ENCODE results near the gene MYO1D. TPM values are rescaled to one million over a fixed set of nuclear protein-coding genes. Genes with fewer than 3 reads are reported as not detected.

Gene MYO1D
- total RNA-seq, 1 donor from 2014 or later = 36.9 TPM

DNA sequence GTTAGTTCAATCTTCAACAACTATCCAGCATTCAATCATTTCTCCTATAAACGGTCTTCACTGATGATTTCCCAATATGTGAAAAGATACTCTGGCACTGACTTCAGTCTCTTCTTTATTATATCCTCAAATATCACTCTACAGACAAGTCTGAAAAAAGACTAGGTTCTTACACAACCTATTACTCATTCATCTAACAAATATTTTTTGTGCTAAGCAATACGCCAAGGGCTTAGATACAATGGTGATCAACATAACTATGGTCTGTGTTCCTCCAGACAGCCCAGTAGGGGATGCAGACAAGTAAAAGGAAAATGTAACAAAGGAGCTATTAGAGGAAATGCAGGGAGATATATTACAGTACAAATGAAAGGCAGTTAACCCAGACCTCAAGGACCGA, 63.9 kb downstream of the MYO1D start:
- Mint-ChIP-seq H3K4me3 (ENCODE audit: low read depth) (no peak overlapping the region), H3K4me1 (ENCODE audit: low read depth) (peaks cover 9% of the 10 kb centered on the region)

DNA sequence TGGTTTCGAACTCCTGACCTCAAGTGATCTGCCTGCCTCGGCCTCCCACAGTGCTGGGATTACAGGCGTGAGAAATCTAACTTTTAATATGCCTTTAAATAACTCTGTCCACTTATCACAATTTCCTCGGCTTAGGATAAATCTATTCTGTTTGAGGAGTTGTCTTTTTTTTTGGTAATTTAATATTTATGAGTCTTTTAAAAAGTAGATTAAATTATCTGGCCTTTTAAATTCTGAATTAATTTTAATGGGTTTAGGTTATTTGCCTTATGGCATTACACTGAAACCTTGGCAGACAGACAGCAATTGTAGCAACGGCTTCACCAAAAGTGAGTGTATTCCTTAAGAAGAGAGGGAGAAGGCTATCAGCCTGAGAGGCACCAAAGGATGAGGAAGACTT, 66.2 kb downstream of the MYO1D start:
- Mint-ChIP-seq H3K9me3 (ENCODE audit: low read depth) (no peaks in the 10 kb centered on the region), H3K27ac (no peak overlapping the region), H3K4me3 (ENCODE audit: low read depth) (no peak overlapping the region), H3K4me1 (ENCODE audit: low read depth) (peaks cover 8% of the 10 kb centered on the region), H3K27me3 (no peaks in the 10 kb centered on the region), H3K36me3 (ENCODE audit: insufficient read depth) (no peaks in the 10 kb centered on the region)
- TF ChIP-seq, protein P1, sequence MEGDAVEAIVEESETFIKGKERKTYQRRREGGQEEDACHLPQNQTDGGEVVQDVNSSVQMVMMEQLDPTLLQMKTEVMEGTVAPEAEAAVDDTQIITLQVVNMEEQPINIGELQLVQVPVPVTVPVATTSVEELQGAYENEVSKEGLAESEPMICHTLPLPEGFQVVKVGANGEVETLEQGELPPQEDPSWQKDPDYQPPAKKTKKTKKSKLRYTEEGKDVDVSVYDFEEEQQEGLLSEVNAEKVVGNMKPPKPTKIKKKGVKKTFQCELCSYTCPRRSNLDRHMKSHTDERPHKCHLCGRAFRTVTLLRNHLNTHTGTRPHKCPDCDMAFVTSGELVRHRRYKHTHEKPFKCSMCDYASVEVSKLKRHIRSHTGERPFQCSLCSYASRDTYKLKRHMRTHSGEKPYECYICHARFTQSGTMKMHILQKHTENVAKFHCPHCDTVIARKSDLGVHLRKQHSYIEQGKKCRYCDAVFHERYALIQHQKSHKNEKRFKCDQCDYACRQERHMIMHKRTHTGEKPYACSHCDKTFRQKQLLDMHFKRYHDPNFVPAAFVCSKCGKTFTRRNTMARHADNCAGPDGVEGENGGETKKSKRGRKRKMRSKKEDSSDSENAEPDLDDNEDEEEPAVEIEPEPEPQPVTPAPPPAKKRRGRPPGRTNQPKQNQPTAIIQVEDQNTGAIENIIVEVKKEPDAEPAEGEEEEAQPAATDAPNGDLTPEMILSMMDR (IDR thresholded peaks at IDR 0.05; ENCODE audit: unreplicated experiment) = no peak
- no peak for DNase-seq (ENCODE audit: low spot score, unreplicated experiment)

More for the DNA sequence above, 63.9 kb downstream of the MYO1D start:
- H3K9me3 Mint-ChIP-seq (ENCODE audit: low read depth) = no peaks in the 10 kb centered on the region
- TF ChIP-seq, protein P1 (IDR thresholded peaks at IDR 0.05; ENCODE audit: unreplicated experiment) = no peak
- no peak for DNase-seq (ENCODE audit: low spot score, unreplicated experiment)
- no peak overlapping the region for H3K27ac Mint-ChIP-seq
- no peaks in the 10 kb centered on the region for H3K27me3 Mint-ChIP-seq
- H3K36me3 Mint-ChIP-seq (ENCODE audit: insufficient read depth) = no peaks in the 10 kb centered on the region

DNA sequence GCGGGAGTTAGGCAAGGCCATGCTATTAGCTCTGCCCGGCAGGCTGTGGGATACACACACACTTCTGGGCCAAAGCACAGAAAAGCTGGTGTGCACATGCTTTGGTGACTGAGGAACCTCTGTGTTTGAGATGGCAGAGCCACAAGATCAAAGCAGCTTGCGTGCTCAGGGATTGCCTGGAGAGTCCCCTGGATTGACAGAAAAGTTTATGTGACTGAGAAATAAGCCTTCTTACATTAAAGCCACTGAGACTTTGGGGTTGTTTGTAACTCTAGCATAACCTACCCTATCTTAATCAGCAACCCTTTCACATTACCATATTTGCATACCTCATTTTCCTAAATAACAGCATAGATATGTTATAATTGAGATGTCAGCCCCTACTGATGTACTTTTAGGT, 69.3 kb downstream of the MYO1D start:
- Mint-ChIP-seq H3K9me3 (ENCODE audit: low read depth) (no peaks in the 10 kb centered on the region), H3K27me3 (no peaks in the 10 kb centered on the region), H3K4me1 (ENCODE audit: low read depth) (peaks cover 8% of the 10 kb centered on the region), H3K36me3 (ENCODE audit: insufficient read depth) (no peaks in the 10 kb centered on the region), H3K4me3 (ENCODE audit: low read depth) (no peak overlapping the region), H3K27ac (peak overlapping the region; percentile 13)
- no peak for DNase-seq (ENCODE audit: low spot score, unreplicated experiment)
- TF ChIP-seq, protein P1 (IDR thresholded peaks at IDR 0.05; ENCODE audit: unreplicated experiment) = no peak

DNA sequence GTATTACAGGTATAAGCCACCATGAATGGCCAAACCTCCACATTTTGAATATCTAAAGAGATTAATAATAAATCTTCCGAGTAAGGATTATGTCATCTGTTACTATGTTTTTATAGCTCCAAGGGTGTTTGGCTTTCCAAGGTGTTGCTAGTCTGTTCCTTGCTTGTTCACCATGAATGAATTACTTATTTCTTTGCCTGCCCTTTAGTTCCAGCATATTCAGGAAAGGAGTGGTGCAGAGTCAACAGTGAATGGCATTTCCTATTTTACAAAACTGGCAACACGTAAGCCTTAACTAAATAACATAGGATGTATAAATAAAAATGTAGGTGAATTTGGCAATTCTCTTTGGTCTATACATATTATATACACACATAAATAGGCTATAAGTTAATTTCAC, 70.3 kb downstream of the MYO1D start:
- TF ChIP-seq, protein P1 (IDR thresholded peaks at IDR 0.05; ENCODE audit: unreplicated experiment) = no peak
- DNase-seq (ENCODE audit: low spot score, unreplicated experiment) = no peak
- no peaks in the 10 kb centered on the region for H3K9me3 Mint-ChIP-seq (ENCODE audit: low read depth)
- H3K4me3 Mint-ChIP-seq (ENCODE audit: low read depth) = no peak overlapping the region
- H3K36me3 Mint-ChIP-seq (ENCODE audit: insufficient read depth) = no peaks in the 10 kb centered on the region
- H3K4me1 Mint-ChIP-seq (ENCODE audit: low read depth) = peaks cover 8% of the 10 kb centered on the region
- no peaks in the 10 kb centered on the region for H3K27me3 Mint-ChIP-seq
- no peak overlapping the region for H3K27ac Mint-ChIP-seq

GRCh38 chr17:32805029-32805976, 71.6 kb downstream of the MYO1D start:
- TF ChIP-seq, protein P1 (IDR thresholded peaks at IDR 0.05; ENCODE audit: unreplicated experiment) = no peak
- no peaks in the 10 kb centered on the region for H3K36me3 Mint-ChIP-seq (ENCODE audit: insufficient read depth)
- H3K27me3 Mint-ChIP-seq = no peaks in the 10 kb centered on the region
- no peak for DNase-seq (ENCODE audit: low spot score, unreplicated experiment)
- H3K9me3 Mint-ChIP-seq (ENCODE audit: low read depth) = no peaks in the 10 kb centered on the region
- no peak overlapping the region for H3K4me3 Mint-ChIP-seq (ENCODE audit: low read depth)
- no peak overlapping the region for H3K27ac Mint-ChIP-seq
- peaks cover 8% of the 10 kb centered on the region for H3K4me1 Mint-ChIP-seq (ENCODE audit: low read depth)

All from progenitor cell of endocrine pancreas (in vitro differentiated cells).